HEK293 (cell line): Measurements from ENCODE around the gene SCRN2.

Source experiments
- CTCF ChIA-PET: fragments of 350-600 bp; formaldehyde crosslinking; extraction: SDS; loops from one replicate; lab custom pipeline; 2021; ENCODE audit warnings: antibody characterized with exemption; lab: Yijun Ruan, JAX
- POLR2A ChIA-PET: fragments of 300-600 bp; formaldehyde crosslinking; extraction: SDS; loops from one replicate; lab custom pipeline; 2020; ENCODE audit warnings: antibody characterized with exemption, inconsistent platforms; lab: Yijun Ruan, JAX
- H3K27ac ChIP-seq: fragments of 200-500 bp; sonication (Bioruptor generic); 2 replicates; pipeline ENCODE4 v1.5.1; 2014; ENCODE audit warnings: low read depth, low read length, control low read depth, inconsistent platforms; ENCODE audit errors: extremely low read depth
- H3K36me3 ChIP-seq, 2 experiments: fragments of 200-500 bp in 1 of 2; sonication (Bioruptor generic) in 1 of 2; 1 replicate in 1 of 2; 2 replicates in 1 of 2; pipeline ENCODE4 v1.5.1; 2014 to 2017; ENCODE audit warnings: inconsistent platforms in 2 of 2, low read length in 2 of 2; ENCODE audit not compliant: control insufficient read depth in 2 of 2, insufficient read depth in 1 of 2
- H3K4me1 ChIP-seq: fragments of 200-500 bp; sonication (Bioruptor generic); 2 replicates; pipeline ENCODE4 v1.5.1; 2014; ENCODE audit warnings: mild to moderate bottlenecking, low read length, inconsistent platforms; ENCODE audit not compliant: control insufficient read depth, insufficient read depth
- H3K4me3 ChIP-seq: 2 replicates; pipeline ENCODE4 v1.5.1; 2011; ENCODE audit warnings: low read depth, mild to moderate bottlenecking, control low read depth, low read length, moderate library complexity
- H3K9me3 ChIP-seq: fragments of 200-500 bp; sonication (Bioruptor generic); 2 replicates; pipeline ENCODE4 v1.5.1; 2014; ENCODE audit warnings: low read depth, low read length, inconsistent platforms; ENCODE audit not compliant: control insufficient read depth, insufficient read depth
- HOXD13 ChIP-seq: sonication (generic); formaldehyde crosslinking; IDR thresholded peaks from 2 replicates; pipeline ENCODE4 v1.8.0; 2022; ENCODE audit warnings: missing genetic modification reagents, borderline replicate concordance
- OSR2 ChIP-seq: fragments of 450-650 bp; formaldehyde crosslinking; IDR thresholded peaks from 2 replicates; pipeline ENCODE4 v1.5.1; 2016; ENCODE audit warnings: missing biosample characterization, missing genetic modification characterization
- PRDM1 ChIP-seq: fragments of 450-650 bp; formaldehyde crosslinking; IDR thresholded peaks from 2 replicates; pipeline ENCODE4; 2016; ENCODE audit warnings: missing biosample characterization, missing genetic modification characterization
- RBAK ChIP-seq: fragments of 450-650 bp; formaldehyde crosslinking; IDR thresholded peaks from 2 replicates; pipeline ENCODE4 v1.5.1; 2016; ENCODE audit warnings: missing biosample characterization, missing genetic modification characterization
- SCRT1 ChIP-seq: fragments of 450-650 bp; formaldehyde crosslinking; IDR thresholded peaks from 2 replicates; pipeline ENCODE4 v1.5.1; 2016; ENCODE audit warnings: missing biosample characterization, missing genetic modification characterization, borderline replicate concordance
- SP7 ChIP-seq: fragments of 450-650 bp; formaldehyde crosslinking; IDR thresholded peaks from 2 replicates; pipeline ENCODE4 v1.5.1; 2016; ENCODE audit warnings: missing biosample characterization, missing genetic modification characterization
- YY2 ChIP-seq: fragments of 450-650 bp; formaldehyde crosslinking; IDR thresholded peaks from 2 replicates; pipeline ENCODE4 v1.5.1; 2016; ENCODE audit warnings: missing biosample characterization, missing genetic modification characterization
- ZBTB1 ChIP-seq: fragments of 450-650 bp; formaldehyde crosslinking; IDR thresholded peaks from 2 replicates; pipeline ENCODE4 v1.5.1; 2016; ENCODE audit warnings: missing biosample characterization, missing genetic modification characterization
- ZFP37 ChIP-seq: fragments of 450-650 bp; formaldehyde crosslinking; IDR thresholded peaks from 2 replicates; pipeline ENCODE4 v1.5.1; 2016; ENCODE audit warnings: missing biosample characterization, missing genetic modification characterization
- ZFP41 ChIP-seq: fragments of 450-650 bp; formaldehyde crosslinking; IDR thresholded peaks from 2 replicates; pipeline ENCODE4 v1.5.1; 2016; ENCODE audit warnings: missing biosample characterization, missing genetic modification characterization, borderline replicate concordance
- ZNF112 ChIP-seq: fragments of 450-650 bp; formaldehyde crosslinking; IDR thresholded peaks from 2 replicates; pipeline ENCODE4 v1.5.0; 2017; ENCODE audit warnings: missing biosample characterization, missing genetic modification characterization
- ZNF16 ChIP-seq: fragments of 450-650 bp; formaldehyde crosslinking; IDR thresholded peaks from 2 replicates; pipeline ENCODE4 v1.5.1; 2016; ENCODE audit warnings: low read depth, missing biosample characterization, missing genetic modification characterization
- ZNF221 ChIP-seq: fragments of 450-650 bp; formaldehyde crosslinking; IDR thresholded peaks from 2 replicates; pipeline ENCODE4 v1.5.1; 2017; ENCODE audit warnings: missing biosample characterization, missing genetic modification characterization, borderline replicate concordance
- ZNF335 ChIP-seq: fragments of 450-650 bp; formaldehyde crosslinking; conservative IDR thresholded peaks from 2 replicates; pipeline ENCODE4 v1.5.1; 2016; ENCODE audit warnings: missing biosample characterization, missing genetic modification characterization
- ZNF394 ChIP-seq: fragments of 450-650 bp; formaldehyde crosslinking; IDR thresholded peaks from 2 replicates; pipeline ENCODE4 v1.5.1; 2016; ENCODE audit warnings: missing biosample characterization, missing genetic modification characterization, mild to moderate bottlenecking, moderate library complexity, borderline replicate concordance
- ZNF426 ChIP-seq: fragments of 450-650 bp; formaldehyde crosslinking; IDR thresholded peaks from 2 replicates; pipeline ENCODE4 v1.5.1; 2017; ENCODE audit warnings: missing biosample characterization, missing genetic modification characterization, mild to moderate bottlenecking, inconsistent platforms, moderate library complexity
- ZNF521 ChIP-seq: fragments of 450-650 bp; formaldehyde crosslinking; IDR thresholded peaks from 2 replicates; pipeline ENCODE4 v1.5.1; 2017; ENCODE audit warnings: missing biosample characterization, mild to moderate bottlenecking, missing genetic modification characterization
- ZNF530 ChIP-seq: fragments of 450-650 bp; formaldehyde crosslinking; IDR thresholded peaks from 2 replicates; pipeline ENCODE4 v1.5.1; 2016; ENCODE audit warnings: low read depth, missing biosample characterization, missing genetic modification characterization
- ZNF549 ChIP-seq: fragments of 450-650 bp; IDR thresholded peaks from 2 replicates; pipeline ENCODE4 v1.5.1; 2018; ENCODE audit warnings: missing biosample characterization, missing genetic modification characterization, mild to moderate bottlenecking, inconsistent platforms, moderate library complexity
- ZNF555 ChIP-seq: fragments of 450-650 bp; formaldehyde crosslinking; conservative IDR thresholded peaks from 2 replicates; pipeline ENCODE4 v1.5.1; 2017; ENCODE audit warnings: missing biosample characterization, mild to moderate bottlenecking, missing genetic modification characterization, inconsistent platforms
- ZNF560 ChIP-seq: fragments of 450-650 bp; formaldehyde crosslinking; IDR thresholded peaks from 2 replicates; pipeline ENCODE4 v1.5.1; 2017; ENCODE audit warnings: missing biosample characterization, missing genetic modification characterization, borderline replicate concordance
- ZNF621 ChIP-seq: fragments of 450-650 bp; formaldehyde crosslinking; IDR thresholded peaks from 2 replicates; pipeline ENCODE4 v1.5.1; 2017; ENCODE audit warnings: missing biosample characterization, missing genetic modification characterization
- ZSCAN16 ChIP-seq: fragments of 450-650 bp; formaldehyde crosslinking; IDR thresholded peaks from 2 replicates; pipeline ENCODE4 v1.5.1; 2016; ENCODE audit warnings: missing biosample characterization, missing genetic modification characterization
- TF ChIP-seq, protein P1 (sequence below): fragments of 450-650 bp; formaldehyde crosslinking; IDR thresholded peaks from 2 replicates; pipeline ENCODE4 v1.5.1; 2016; ENCODE audit warnings: missing biosample characterization, missing genetic modification characterization
- TF ChIP-seq, protein P2 (sequence below): fragments of 450-650 bp; formaldehyde crosslinking; IDR thresholded peaks from 2 replicates; pipeline ENCODE4 v1.5.1; 2017; ENCODE audit warnings: missing biosample characterization, mild to moderate bottlenecking, missing genetic modification characterization, moderate library complexity
- TF ChIP-seq, protein P3 (sequence below): fragments of 450-650 bp; formaldehyde crosslinking; IDR thresholded peaks from 2 replicates; pipeline ENCODE4 v1.5.1; 2016; ENCODE audit warnings: missing biosample characterization, missing genetic modification characterization
- TF ChIP-seq, protein P4 (sequence below): fragments of 450-650 bp; formaldehyde crosslinking; IDR thresholded peaks from 2 replicates; pipeline ENCODE4 v1.5.1; 2016; ENCODE audit warnings: missing biosample characterization, missing genetic modification characterization
- TF ChIP-seq, protein P5 (sequence below): fragments of 450-650 bp; formaldehyde crosslinking; IDR thresholded peaks from 2 replicates; pipeline ENCODE4; 2016; ENCODE audit warnings: missing biosample characterization, missing genetic modification characterization

Gene SCRN2

DNA sequence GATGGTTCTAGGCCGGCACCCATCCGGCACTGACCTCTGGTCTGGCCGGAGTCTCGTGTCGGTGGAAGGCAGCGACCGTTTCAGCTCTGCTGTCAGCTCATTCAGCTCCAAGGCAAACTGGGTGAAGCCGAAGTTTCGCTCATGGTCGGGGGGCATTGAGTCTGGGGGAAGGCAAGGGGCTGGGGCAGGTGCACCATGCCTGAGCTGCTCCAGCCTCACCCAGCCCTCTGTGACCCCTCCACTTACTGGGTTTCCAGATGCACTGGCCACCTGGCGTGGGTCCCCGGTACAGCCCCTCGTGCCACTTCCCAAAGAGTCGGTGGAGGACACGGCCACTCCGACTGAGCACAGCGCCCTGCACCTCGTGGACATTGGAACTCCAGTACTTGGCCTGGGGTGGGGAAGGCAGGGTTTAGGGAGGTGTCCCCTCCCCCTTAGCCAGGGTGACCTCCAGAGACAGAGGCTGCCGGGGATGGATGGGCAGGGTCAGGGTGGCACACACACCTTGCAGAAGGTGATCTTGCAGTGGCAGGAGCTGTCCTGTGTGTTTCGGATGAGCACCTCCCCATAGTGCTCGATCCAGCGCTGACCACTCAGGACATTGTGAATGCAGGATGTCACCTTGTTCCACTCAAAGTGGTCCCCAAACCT is 32.1 kb downstream of the SCRN2 start (continued):
- TF ChIP-seq, protein P1, sequence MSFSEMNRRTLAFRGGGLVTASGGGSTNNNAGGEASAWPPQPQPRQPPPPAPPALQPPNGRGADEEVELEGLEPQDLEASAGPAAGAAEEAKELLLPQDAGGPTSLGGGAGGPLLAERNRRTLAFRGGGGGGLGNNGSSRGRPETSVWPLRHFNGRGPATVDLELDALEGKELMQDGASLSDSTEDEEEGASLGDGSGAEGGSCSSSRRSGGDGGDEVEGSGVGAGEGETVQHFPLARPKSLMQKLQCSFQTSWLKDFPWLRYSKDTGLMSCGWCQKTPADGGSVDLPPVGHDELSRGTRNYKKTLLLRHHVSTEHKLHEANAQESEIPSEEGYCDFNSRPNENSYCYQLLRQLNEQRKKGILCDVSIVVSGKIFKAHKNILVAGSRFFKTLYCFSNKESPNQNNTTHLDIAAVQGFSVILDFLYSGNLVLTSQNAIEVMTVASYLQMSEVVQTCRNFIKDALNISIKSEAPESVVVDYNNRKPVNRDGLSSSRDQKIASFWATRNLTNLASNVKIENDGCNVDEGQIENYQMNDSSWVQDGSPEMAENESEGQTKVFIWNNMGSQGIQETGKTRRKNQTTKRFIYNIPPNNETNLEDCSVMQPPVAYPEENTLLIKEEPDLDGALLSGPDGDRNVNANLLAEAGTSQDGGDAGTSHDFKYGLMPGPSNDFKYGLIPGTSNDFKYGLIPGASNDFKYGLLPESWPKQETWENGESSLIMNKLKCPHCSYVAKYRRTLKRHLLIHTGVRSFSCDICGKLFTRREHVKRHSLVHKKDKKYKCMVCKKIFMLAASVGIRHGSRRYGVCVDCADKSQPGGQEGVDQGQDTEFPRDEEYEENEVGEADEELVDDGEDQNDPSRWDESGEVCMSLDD: no peak
- no peak for TF ChIP-seq ZNF16 (tag by site-specific recombination)
- TF ChIP-seq ZNF521: no peak
- TF ChIP-seq RBAK: no peak

DNA sequence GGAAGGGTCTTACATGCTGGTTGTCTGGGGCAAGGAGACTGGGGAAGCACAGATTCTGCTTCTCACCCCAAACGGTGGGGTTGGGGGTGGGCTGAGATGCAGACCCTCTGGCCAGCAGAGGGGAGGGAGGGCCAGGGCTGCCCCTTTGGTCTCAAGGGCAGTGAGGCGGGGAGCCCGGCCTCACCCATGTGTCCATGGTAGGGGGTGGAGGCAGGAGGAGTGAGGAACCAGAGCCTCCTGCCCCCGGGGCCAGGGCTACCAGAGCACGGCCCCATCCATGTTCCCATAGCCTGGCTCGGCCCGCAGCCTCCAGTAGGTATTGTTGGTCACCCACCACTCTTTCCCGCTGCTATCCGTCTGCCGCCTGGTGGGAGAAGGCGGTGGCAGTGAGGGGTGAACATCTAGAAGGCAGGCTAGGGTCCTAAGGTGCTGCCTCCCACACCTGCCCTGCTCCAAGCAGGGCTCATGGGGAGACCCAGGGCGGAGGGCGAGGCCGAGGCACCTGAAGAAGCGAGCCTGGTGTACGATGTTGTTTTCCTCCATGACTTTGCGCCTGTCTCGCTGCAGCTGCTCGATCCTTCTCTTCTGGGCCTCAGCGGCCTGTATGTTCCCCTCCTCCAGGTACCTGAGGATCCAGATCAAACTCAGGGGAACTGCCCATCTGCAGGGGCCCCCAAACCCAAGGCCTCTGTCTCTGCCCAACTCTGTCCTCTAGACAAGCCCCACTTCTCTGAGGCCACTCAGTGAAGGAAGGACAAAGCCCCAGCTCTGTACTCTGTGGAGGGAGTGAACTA is 32.8 kb downstream of the SCRN2 start:
- CTCF ChIA-PET: no interaction called here

DNA sequence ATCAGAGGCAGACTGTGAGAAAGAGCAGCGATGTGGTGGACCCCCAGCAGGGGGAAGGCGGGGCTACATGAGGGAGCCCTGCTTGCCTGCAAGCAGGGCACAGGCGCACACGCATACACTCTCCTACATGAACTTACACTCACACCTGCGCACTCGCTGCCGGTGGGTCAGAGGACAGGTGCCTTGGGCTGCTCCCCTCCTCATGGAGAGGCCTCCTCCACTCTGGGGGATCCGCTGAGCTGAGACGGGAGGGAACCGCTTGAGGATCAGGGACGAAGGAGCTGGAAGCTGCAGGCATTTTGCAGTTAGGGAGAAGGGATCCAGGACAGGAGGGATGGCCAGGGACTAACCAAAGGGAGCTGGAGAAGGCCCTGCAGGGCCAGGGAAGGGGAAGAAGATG is 33.7 kb downstream of the SCRN2 start:
- ChIA-PET POLR2A (no interaction called here), CTCF (interaction anchor here (0.6 kb wide), 1 partner anchor 23 kb away, joined by 4 read pairs; no protein-coding TSS in a partner anchor)
- Histone ChIP-seq H3K4me1 (no peaks in the 10 kb centered on the region), H3K9me3 (no peaks in the 10 kb centered on the region), H3K36me3 (peaks cover 0 to 32% of the 10 kb centered on the region in 2 experiments; a peak in 1 of 3 replicates), H3K4me3 (no peak overlapping the region), H3K27ac (no peak overlapping the region)
- TF ChIP-seq, protein P2, sequence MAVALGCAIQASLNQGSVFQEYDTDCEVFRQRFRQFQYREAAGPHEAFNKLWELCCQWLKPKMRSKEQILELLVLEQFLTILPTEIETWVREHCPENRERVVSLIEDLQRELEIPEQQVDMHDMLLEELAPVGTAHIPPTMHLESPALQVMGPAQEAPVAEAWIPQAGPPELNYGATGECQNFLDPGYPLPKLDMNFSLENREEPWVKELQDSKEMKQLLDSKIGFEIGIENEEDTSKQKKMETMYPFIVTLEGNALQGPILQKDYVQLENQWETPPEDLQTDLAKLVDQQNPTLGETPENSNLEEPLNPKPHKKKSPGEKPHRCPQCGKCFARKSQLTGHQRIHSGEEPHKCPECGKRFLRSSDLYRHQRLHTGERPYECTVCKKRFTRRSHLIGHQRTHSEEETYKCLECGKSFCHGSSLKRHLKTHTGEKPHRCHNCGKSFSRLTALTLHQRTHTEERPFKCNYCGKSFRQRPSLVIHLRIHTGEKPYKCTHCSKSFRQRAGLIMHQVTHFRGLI (tag by site-specific recombination): no peak
- TF ChIP-seq ZNF426 (no peak), ZNF555 (tag by site-specific recombination) (no peak), ZFP41 (no peak)
- TF ChIP-seq, protein P3, sequence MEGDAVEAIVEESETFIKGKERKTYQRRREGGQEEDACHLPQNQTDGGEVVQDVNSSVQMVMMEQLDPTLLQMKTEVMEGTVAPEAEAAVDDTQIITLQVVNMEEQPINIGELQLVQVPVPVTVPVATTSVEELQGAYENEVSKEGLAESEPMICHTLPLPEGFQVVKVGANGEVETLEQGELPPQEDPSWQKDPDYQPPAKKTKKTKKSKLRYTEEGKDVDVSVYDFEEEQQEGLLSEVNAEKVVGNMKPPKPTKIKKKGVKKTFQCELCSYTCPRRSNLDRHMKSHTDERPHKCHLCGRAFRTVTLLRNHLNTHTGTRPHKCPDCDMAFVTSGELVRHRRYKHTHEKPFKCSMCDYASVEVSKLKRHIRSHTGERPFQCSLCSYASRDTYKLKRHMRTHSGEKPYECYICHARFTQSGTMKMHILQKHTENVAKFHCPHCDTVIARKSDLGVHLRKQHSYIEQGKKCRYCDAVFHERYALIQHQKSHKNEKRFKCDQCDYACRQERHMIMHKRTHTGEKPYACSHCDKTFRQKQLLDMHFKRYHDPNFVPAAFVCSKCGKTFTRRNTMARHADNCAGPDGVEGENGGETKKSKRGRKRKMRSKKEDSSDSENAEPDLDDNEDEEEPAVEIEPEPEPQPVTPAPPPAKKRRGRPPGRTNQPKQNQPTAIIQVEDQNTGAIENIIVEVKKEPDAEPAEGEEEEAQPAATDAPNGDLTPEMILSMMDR (tag by site-specific recombination): no peak

More for the DNA sequence above, 32.8 kb downstream of the SCRN2 start:
- TF ChIP-seq OSR2 (tag by site-specific recombination) (no peak), SCRT1 (tag by site-specific recombination) (no peak), SP7 (tag by site-specific recombination) (no peak), ZNF560 (no peak), HOXD13 (CRISPR knock-in tag) (no peak), ZNF621 (tag by site-specific recombination) (no peak), ZNF394 (tag by site-specific recombination) (no peak), ZFP37 (tag by site-specific recombination) (no peak), ZNF221 (tag by site-specific recombination) (no peak), PRDM1 (tag by site-specific recombination) (no peak), ZNF530 (no peak), ZNF549 (tag by site-specific recombination) (no peak), ZSCAN16 (tag by site-specific recombination) (no peak), ZBTB1 (tag by site-specific recombination) (no peak), YY2 (tag by site-specific recombination) (no peak), ZNF112 (no peak), ZNF335 (tag by site-specific recombination) (no peak)
- TF ChIP-seq, protein P4, sequence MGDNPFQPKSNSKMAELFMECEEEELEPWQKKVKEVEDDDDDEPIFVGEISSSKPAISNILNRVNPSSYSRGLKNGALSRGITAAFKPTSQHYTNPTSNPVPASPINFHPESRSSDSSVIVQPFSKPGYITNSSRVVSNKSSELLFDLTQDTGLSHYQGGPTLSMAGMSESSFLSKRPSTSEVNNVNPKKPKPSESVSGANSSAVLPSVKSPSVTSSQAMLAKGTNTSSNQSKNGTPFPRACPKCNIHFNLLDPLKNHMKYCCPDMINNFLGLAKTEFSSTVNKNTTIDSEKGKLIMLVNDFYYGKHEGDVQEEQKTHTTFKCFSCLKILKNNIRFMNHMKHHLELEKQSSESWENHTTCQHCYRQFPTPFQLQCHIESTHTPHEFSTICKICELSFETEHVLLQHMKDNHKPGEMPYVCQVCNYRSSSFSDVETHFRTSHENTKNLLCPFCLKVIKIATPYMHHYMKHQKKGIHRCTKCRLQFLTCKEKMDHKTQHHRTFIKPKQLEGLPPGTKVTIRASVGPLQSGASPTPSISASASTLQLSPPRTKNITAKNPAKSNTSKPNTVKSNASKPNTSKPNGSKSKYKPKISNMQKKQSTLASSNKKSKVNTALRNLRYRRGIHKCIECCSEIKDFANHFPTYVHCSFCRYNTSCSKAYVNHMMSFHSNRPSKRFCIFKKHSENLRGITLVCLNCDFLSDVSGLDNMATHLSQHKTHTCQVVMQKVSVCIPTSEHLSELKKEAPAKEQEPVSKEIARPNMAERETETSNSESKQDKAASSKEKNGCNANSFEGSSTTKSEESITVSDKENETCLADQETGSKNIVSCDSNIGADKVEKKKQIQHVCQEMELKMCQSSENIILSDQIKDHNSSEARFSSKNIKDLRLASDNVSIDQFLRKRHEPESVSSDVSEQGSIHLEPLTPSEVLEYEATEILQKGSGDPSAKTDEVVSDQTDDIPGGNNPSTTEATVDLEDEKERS (tag by site-specific recombination): no peak
- TF ChIP-seq, protein P5, sequence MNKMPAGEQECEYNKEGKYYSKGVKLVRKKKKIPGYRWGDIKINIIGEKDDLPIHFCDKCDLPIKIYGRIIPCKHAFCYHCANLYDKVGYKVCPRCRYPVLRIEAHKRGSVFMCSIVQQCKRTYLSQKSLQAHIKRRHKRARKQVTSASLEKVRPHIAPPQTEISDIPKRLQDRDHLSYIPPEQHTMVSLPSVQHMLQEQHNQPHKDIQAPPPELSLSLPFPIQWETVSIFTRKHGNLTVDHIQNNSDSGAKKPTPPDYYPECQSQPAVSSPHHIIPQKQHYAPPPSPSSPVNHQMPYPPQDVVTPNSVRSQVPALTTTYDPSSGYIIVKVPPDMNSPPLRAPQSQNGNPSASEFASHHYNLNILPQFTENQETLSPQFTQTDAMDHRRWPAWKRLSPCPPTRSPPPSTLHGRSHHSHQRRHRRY: no peak
- TF ChIP-seq, all 188 proteins: peak for 0
- peaks cover 0 to 41% of the 10 kb centered on the region in 2 experiments; a peak in 1 of 3 replicates for H3K36me3 ChIP-seq
- POLR2A ChIA-PET: no interaction called here
- no peak overlapping the region for H3K4me3 ChIP-seq
- H3K9me3 ChIP-seq: no peaks in the 10 kb centered on the region
- H3K4me1 ChIP-seq: no peaks in the 10 kb centered on the region
- H3K27ac ChIP-seq: no peak overlapping the region
